Measurements from ENCODE around the gene NAA16.

Gene NAA16

DNA sequence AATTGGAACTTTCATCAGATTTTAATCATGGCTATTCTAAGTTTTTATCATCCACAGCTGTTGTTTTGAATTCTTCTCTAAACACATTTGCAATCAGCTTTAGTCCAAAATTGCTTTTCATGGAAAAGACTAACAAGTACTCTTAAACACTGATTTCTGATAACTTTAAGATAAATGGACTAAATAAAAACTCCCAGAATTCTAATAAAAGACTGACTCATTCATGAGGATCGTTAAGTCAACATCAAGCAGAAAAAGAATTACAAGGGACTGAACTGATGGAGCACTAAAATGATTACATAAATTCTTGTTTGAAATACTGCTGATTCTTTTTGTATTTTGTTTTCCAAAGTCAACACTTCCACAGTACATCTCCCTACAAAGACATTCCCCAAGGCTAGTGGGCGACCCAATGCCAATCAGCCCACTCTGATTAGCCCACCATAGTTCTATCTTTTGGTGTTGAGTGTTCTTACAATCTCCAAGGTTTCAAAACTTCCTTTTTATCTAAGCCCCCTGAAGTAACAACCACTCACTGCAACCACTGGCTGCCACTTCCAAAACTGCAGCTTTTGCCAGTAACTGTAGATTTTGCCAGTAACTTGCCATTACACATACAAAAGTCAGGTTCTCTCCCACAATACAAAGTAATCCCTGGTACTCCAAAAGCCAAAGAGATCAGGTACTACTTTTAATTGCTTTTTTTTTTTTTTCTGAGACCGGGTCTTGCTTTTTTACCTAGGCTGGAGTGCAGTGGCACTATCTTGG, 14.0 kb upstream of the NAA16 start:
- Histone ChIP-seq H3F3A (ENCODE audit: control insufficient read depth, insufficient read depth) (no peaks in the 10 kb centered on the region), H3K79me2 (ENCODE audit: control insufficient read depth, low read length) (no peaks in the 10 kb centered on the region), H3K27me3 (ENCODE audit: control insufficient read depth, low read length) (no peaks in the 10 kb centered on the region), H3K36me3 (ENCODE audit: control insufficient read depth, low read length) (no peaks in the 10 kb centered on the region), H3K4me3 (ENCODE audit: low read length) (no peak overlapping the region), H3K4me1 (ENCODE audit: control insufficient read depth, low read length) (no peaks in the 10 kb centered on the region), H3K27ac (ENCODE audit: low read depth, low read length) (no peak overlapping the region), H4K20me1 (ENCODE audit: control insufficient read depth, insufficient read depth, low read depth, low read length) (no peaks in the 10 kb centered on the region), H3K9me3 (ENCODE audit: control insufficient read depth, insufficient read depth, low read length) (no peaks in the 10 kb centered on the region), H3K4me2 (ENCODE audit: low read length) (no peak overlapping the region), H3K9me2 (replicated peaks; ENCODE audit: control insufficient read depth, low read length) (no peaks in the 10 kb centered on the region)
- no peak for TF ChIP-seq EZH2phosphoT487 (IDR thresholded peaks at IDR 0.05; ENCODE audit: borderline replicate concordance, low read length)
- TF ChIP-seq, protein P1, sequence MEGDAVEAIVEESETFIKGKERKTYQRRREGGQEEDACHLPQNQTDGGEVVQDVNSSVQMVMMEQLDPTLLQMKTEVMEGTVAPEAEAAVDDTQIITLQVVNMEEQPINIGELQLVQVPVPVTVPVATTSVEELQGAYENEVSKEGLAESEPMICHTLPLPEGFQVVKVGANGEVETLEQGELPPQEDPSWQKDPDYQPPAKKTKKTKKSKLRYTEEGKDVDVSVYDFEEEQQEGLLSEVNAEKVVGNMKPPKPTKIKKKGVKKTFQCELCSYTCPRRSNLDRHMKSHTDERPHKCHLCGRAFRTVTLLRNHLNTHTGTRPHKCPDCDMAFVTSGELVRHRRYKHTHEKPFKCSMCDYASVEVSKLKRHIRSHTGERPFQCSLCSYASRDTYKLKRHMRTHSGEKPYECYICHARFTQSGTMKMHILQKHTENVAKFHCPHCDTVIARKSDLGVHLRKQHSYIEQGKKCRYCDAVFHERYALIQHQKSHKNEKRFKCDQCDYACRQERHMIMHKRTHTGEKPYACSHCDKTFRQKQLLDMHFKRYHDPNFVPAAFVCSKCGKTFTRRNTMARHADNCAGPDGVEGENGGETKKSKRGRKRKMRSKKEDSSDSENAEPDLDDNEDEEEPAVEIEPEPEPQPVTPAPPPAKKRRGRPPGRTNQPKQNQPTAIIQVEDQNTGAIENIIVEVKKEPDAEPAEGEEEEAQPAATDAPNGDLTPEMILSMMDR (IDR thresholded peaks at IDR 0.05; ENCODE audit: low read depth, low read length, poor library complexity, severe bottlenecking): no peak

DNA sequence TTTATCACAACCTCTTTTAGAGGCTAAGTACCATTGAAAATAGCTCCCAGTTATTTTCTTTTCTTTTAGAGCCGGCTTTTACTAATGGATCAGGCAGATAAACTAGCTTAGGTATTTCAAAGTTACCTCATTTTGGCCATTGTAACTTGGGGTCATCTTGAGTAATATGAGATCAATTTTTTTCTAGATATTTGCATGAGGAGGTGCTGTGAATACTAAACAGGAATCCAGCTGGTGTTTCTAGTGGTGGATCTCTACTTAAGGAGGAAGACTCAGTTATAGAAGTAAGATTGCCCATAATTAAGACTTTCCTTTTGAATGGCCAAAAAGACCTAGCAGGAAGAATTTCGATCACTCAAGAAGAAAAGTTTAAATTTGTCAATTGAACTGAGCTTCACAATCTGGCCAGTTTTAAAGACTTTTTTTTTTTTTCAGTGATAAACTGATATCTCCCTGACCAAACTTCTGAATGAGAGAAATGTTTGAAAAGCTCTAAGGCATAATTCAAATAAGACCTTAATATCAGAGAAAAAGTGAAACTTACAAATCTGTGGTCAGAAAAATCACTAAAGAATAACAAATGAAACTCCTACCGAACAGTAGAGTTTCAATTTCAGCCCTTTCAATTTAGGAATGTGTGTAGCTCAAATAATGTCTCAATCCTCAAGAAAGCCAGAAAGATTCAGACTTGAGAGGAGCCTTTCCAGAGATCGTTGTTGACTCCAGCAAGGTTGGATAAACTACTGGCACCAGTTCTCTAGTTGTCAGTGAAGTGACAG, 11.6 kb upstream of the NAA16 start:
- Histone ChIP-seq H3K9me3 (ENCODE audit: control insufficient read depth, insufficient read depth, low read length) (no peaks in the 10 kb centered on the region), H3F3A (ENCODE audit: control insufficient read depth, insufficient read depth) (no peaks in the 10 kb centered on the region), H3K4me2 (ENCODE audit: low read length) (no peak overlapping the region)

DNA sequence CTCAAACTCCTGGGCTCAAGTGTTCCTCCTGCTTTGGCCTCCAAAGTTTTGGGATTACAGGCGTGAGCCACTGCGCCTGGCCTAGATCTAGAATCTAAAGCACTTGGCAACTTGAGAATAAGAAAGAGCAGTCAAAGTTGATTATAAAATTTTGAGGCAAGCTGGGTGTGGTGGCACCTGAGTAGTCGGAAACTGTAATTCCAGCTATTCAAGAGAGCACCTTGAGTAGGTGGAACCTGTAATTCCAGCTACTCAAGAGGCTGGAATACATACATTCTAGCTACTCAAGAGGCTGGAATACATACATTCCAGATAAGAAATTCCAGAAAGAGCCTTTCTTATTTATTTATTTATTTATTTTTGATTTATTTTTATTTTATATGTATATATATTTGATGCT, 8.3 kb upstream of the NAA16 start:
- TF ChIP-seq EZH2phosphoT487 (IDR thresholded peaks at IDR 0.05; ENCODE audit: borderline replicate concordance, low read length): no peak
- TF ChIP-seq, protein P1 (IDR thresholded peaks at IDR 0.05; ENCODE audit: low read depth, low read length, poor library complexity, severe bottlenecking): no peak
- Histone ChIP-seq H3K79me2 (ENCODE audit: control insufficient read depth, low read length) (no peaks in the 10 kb centered on the region), H3F3A (ENCODE audit: control insufficient read depth, insufficient read depth) (no peaks in the 10 kb centered on the region), H4K20me1 (ENCODE audit: control insufficient read depth, insufficient read depth, low read depth, low read length) (no peaks in the 10 kb centered on the region), H3K4me2 (ENCODE audit: low read length) (no peak overlapping the region), H3K9me2 (replicated peaks; ENCODE audit: control insufficient read depth, low read length) (no peaks in the 10 kb centered on the region), H3K27ac (ENCODE audit: low read depth, low read length) (no peak overlapping the region), H3K4me1 (ENCODE audit: control insufficient read depth, low read length) (no peaks in the 10 kb centered on the region; the same call in 1 of the 2 replicates), H3K27me3 (ENCODE audit: control insufficient read depth, low read length) (no peaks in the 10 kb centered on the region), H3K36me3 (ENCODE audit: control insufficient read depth, low read length) (no peaks in the 10 kb centered on the region), H3K9me3 (ENCODE audit: control insufficient read depth, insufficient read depth, low read length) (no peaks in the 10 kb centered on the region), H3K4me3 (ENCODE audit: low read length) (no peak overlapping the region)

More for the DNA sequence above, 11.6 kb upstream of the NAA16 start:
- TF ChIP-seq, protein P1 (IDR thresholded peaks at IDR 0.05; ENCODE audit: low read depth, low read length, poor library complexity, severe bottlenecking): no peak
- no peak for TF ChIP-seq EZH2phosphoT487 (IDR thresholded peaks at IDR 0.05; ENCODE audit: borderline replicate concordance, low read length)
- Histone ChIP-seq H3K27ac (ENCODE audit: low read depth, low read length) (no peak overlapping the region), H4K20me1 (ENCODE audit: control insufficient read depth, insufficient read depth, low read depth, low read length) (no peaks in the 10 kb centered on the region), H3K79me2 (ENCODE audit: control insufficient read depth, low read length) (no peaks in the 10 kb centered on the region), H3K4me3 (ENCODE audit: low read length) (no peak overlapping the region), H3K9me2 (replicated peaks; ENCODE audit: control insufficient read depth, low read length) (no peaks in the 10 kb centered on the region), H3K27me3 (ENCODE audit: control insufficient read depth, low read length) (no peaks in the 10 kb centered on the region), H3K36me3 (ENCODE audit: control insufficient read depth, low read length) (no peaks in the 10 kb centered on the region), H3K4me1 (ENCODE audit: control insufficient read depth, low read length) (no peaks in the 10 kb centered on the region)
